Anterior cingulate cortex (tissue), 58 donors: ENCODE results near the gene SPNS1.
"Not testable (repeated sequence)": the region's sequence is repeated elsewhere in the genome, so short reads cannot be mapped to it uniquely, and the experiment has no call there.

Experiments used
- DNase-seq, 58 donors: peaks; one replicate each; lab custom pipeline; 2025; lab: John Stamatoyannopoulos, UW

SPNS1 gene

GRCh38 chr16:28951410-28951943 is 23.1 kb upstream of the SPNS1 start:
- peak in 6 of 58 donors; percentile 8 to 44 (median 27) for DNase-seq

DNA sequence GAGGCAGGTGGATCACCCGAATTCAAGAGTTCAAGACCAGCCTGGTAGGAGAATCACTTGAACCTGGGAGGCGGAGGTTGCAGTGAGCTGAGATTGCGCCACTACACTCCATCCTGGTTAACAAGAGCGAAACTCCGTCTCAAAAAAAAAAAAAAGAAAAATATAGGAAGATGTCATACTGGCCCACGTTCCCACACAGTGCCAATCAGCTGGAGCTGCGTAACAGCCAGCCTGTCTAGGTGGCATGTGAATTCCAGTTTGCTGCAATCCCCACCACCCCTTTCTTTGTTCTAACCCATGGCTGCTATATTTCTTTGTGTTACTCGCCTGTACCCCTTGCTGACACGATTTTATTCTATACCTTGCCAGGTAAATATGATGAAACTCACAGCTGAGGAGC is 16.4 kb upstream of the SPNS1 start:
- DNase-seq = no peak

- no peak for DNase-seq
Observed at GRCh38 chr16:28958836-28959235, 15.7 kb upstream of the SPNS1 start.

- DNase-seq = no peak
Observed at GRCh38 chr16:28964072-28964471, 10.5 kb upstream of the SPNS1 start.

- no peak for DNase-seq
Observed at GRCh38 chr16:28964496-28964895, 10.1 kb upstream of the SPNS1 start.

DNA sequence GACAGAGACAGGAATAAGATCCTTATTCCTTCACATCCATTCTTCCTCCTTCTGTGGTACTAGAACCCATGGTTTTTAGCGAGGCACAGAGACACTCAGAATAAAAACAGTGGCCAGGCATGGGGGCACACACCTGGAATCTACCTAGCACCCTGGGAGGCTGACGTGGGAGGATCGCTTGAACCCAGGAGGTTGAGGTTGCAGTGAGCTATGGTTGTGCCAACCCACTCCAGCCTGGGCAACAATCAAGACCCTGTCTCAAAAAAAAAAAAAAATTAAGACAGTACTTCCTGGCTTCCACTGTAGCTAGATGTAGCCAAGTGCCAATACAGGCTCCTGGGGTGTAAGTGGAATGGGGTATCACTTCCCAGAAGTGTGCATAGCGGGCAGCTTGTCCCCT is 7.4 kb upstream of the SPNS1 start:
- DNase-seq = no peak

- not testable (repeated sequence) for DNase-seq
Observed at GRCh38 chr16:28969696-28970095, 4.9 kb upstream of the SPNS1 start.

DNA sequence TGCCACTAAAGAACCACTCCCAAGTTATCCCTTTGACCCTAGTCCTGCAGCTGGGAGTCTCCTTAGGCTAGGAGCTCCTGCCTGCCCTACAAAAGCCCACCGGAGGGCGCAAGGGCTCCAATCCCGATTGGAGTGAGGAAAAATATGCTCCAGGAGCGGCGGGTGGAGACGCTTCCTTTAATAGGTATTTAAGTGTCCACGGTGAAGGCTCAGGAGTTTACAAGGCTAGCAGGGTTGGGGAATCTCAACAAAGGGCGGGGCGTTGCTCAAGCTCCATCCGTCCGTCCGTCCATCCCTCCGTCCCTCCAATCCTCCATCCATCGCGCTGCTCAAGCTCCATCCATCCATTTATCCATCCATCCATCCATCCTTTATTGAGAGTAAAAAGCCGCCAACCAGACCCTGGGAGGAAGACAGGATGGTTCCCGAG is 556 bp upstream of the SPNS1 start:
- peak in 47 of 58 donors; percentile 27 to 77 (median 48) for DNase-seq

- peak in 4 of 58 donors; percentile 1 to 42 (median 16) for DNase-seq
Observed at GRCh38 chr16:28975158-28975599, 601 bp downstream of the SPNS1 start.

DNA sequence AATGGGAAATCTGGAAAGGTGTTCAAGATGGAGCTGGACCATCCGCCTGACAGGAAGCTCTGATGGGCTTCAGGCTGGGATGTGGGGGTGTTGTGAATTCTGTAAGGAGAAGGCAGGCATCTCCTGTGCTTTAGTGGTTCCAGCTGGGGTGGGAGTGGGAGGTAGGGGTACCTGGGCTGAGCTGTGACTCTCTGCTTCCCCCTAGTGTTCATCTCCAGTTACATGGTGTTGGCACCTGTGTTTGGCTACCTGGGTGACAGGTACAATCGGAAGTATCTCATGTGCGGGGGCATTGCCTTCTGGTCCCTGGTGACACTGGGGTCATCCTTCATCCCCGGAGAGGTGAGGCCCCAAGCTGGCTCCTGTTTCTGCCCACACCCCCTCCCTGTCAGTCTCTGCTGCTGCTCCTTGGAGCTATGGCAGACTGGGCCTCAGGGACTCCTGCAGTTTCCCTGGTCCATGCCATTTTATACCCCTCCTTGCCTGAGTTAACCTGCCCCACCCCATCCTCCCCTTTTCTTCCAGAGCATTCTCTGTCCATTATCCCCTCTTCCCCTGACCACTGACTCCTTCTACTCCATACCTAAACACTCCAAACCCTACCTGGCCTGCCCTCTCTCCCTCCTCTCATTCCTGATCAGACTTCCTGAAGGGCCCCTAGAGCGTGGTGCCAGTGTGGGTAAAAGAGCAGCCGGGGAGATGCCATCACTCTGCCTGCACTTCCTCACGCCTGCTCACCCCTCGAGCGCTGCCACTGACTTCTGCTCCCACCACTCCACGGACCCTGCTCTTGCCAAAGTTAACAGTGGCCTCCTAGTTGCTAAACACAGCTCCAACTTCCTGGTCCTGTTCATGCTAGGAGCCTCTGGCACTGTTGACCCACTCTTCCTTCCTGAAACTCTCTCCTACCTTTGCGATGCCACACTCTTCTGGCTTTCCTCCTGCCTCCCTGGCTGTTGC is 3.4 kb downstream of the SPNS1 start:
- no peak for DNase-seq

DNA sequence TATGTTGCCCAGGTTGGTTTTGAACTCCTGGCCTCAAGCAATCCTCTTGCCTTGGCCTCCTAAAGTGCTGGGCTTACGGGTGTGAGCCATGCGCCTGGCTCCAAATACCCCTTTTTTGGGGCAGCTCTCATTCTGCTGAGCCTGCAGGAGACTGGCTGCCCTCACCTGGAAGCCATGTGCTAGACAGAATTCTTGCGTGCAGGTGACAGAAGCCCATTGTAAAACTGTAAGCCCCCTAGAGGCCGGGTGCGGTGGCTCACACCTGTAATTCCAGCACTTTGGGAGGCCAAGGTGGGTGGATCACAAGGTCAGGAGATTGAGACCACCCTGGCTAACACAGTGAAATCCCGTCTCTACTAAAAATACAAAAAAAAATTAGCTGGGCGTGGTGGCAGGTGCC is 5.8 kb downstream of the SPNS1 start:
- not testable (repeated sequence) for DNase-seq

DNA sequence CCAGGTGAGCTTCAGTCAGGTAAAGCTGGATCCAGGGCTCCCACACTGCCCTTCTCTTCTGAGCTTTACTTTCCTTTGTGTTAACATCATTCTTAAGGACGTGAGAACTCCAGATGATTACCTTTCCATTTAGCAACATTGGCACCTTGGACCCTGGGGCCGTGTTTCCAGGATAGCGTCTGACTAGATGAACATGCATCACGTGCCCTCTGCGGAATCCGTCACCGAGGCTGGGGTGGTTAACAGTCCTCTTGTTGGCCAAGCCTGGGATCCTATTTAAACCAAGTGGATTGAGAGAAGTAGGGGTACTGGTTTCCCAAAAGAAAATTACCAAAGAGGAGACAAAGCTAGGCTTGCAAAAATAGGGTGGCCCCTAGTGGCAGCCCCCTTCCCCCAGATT is 6.4 kb downstream of the SPNS1 start:
- no peak for DNase-seq

DNA sequence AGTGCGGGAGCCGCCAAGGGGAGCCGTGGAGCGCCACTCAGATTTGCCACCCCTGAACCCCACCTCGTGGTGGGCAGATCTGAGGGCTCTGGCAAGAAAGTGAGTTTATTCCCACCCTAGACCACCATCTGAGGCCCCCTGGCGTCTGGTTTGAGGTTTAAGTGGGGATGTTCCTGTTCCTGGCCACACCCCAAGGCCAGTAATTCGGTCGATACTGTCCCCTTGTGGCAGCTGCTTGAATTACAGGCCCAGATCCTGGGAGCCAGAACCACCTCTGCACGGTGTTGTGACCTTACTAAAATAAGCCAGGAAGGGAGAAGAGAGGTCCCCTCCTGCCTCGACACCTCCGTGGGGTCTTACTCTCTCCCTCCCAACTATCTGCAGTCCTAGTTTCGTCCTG is 6.9 kb downstream of the SPNS1 start:
- DNase-seq = no peak

GRCh38 chr16:28982418-28982817 is 7.8 kb downstream of the SPNS1 start:
- DNase-seq = no peak

DNA sequence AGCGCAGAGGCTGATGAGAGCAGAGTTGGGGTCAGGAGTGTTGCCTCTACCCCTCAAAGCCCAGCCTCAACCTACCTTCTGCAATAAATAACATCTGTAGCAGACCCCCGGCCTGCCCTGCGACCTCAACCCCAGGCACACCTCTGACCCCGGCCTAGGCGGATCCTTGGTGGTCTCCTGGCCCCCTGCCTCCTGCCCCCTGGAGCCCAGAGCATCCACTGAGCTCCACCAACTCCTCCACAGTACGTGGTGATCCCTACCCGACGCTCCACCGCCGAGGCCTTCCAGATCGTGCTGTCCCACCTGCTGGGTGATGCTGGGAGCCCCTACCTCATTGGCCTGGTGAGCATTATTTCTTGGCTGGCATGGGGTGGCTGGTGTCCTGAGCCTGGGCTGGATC is 8.4 kb downstream of the SPNS1 start:
- no peak for DNase-seq

DNA sequence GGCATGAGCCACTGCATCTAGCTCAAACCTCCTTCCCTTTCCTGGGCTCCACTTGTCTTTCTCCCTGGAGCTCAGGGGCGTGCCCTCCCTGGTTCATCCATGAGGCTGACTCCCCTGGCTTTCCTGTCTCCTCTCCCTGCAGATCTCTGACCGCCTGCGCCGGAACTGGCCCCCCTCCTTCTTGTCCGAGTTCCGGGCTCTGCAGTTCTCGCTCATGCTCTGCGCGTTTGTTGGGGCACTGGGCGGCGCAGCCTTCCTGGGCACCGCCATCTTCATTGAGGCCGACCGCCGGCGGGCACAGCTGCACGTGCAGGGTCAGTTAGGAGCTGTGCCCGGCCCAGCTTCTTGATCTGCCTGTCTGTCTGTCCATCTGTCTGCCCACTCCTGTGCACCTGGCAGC is 9.1 kb downstream of the SPNS1 start:
- no peak for DNase-seq

GRCh38 chr16:28984091-28984490 is 9.5 kb downstream of the SPNS1 start:
- no peak for DNase-seq

DNA sequence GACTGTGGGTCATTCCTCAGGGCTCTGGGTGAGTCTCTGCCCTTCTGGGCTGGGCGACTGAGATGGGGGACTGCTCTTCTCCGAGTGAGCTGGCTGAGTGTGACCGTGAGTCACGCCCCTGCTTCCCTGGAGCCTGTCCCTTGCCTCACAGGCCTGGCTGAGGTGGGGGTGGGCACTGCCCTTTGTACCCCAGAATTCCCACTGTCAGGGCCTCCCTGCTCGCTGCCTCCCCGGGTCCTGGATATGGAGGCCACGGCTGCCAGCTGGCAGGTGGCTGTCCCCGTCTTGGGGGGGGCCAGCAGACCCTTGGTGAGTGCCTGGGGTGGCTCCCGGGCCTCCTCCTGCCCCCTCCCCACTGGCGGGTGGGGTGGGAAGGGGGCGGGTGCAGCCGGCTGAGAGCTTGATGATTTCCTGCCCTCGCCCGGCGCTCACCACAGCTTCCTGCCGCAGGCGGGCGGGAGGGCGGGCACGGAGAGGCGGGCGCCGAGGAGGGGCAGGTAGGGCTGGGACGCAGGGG is 10.1 kb downstream of the SPNS1 start, which contains the start of gene LAT:
Gene LAT, plus strand, starts transcription at position 434 of the 517 bp plus-strand sequence. CDS start 366 bp downstream, outside the sequence.
- no peak for DNase-seq

DNA sequence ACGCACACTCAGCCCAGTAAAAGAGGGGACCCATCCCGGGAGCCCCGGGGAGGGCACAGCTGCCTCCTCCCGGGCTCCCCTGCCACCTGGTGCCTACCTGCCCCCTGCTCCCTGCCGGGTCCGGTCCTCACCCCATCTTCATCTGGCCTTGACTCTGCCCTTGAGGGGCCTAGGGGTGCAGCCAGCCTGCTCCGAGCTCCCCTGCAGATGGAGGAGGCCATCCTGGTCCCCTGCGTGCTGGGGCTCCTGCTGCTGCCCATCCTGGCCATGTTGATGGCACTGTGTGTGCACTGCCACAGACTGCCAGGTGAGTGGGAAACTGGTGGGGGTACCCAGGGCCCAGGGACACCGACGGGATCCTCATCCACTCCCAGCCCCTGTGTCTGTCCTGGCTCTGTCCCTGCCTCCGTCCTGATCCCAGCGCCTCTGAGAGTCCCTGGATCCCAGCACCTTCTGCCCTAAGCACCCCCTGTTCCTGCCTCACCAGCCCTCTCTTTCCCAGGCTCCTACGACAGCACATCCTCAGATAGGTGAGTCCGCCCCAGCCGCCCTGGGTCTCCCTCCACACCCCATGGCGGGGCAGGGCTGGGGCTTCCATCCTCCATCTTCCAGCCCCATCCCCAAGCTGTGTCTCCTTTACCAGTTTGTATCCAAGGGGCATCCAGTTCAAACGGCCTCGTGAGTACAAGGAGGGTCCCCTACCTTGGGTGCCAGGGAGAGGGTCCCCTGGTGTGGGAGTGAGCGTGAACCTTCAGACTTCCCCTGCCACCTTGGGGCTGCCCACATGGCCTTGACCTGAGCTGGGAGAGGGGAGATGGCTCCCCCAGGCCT is 10.8 kb downstream of the SPNS1 start:
- no peak for DNase-seq

DNA sequence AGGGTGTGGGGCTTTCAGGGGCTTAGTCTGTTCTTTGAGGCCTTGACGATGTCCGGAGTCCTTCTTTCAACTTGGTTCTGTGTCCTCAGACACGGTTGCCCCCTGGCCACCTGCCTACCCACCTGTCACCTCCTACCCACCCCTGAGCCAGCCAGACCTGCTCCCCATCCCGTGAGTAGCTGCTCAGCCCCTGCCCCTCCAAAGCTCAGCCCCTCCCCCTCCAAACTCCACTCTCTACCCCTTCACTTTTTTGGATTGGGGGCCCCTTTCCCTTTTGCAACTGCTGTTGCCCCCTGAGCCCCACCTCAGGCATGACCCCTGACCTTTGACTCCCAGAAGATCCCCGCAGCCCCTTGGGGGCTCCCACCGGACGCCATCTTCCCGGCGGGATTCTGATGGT is 11.5 kb downstream of the SPNS1 start:
- no peak for DNase-seq

DNA sequence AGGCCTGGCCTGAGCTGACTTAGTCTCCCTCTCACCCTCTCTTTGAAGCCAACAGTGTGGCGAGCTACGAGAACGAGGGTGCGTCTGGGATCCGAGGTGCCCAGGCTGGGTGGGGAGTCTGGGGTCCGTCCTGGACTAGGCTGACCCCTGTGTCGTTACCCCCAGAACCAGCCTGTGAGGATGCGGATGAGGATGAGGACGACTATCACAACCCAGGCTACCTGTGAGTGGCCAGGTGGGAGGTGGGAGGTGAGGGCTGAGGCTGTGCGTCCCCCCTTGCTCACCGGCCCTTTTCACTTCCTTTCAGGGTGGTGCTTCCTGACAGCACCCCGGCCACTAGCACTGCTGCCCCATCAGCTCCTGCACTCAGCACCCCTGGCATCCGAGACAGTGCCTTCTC is 11.9 kb downstream of the SPNS1 start:
- no peak for DNase-seq
